HepG2 (cell line): ENCODE results near the gene NEAT1. TPM values are rescaled to one million over a fixed set of nuclear protein-coding genes. Genes with fewer than 3 reads are reported as not detected.

Experiments
- ATF4 ChIP-seq, 2 experiments: fragments of 450-650 bp in 1 of 2; sonication (generic) in 1 of 2; formaldehyde crosslinking; IDR thresholded peaks; 2 replicates each; pipeline versions ENCODE4 v1.5.0 to v1.8.0; 2020 to 2022; ENCODE audit warnings: mild to moderate bottlenecking in 1 of 2, missing genetic modification reagents in 1 of 2
- BATF2 ChIP-seq: sonication (generic); formaldehyde crosslinking; IDR thresholded peaks from 2 replicates; pipeline ENCODE4 v1.8.0; 2022; ENCODE audit warnings: mild to moderate bottlenecking, missing genetic modification reagents, moderate library complexity
- DNMT1 ChIP-seq: sonication (generic); formaldehyde crosslinking; IDR thresholded peaks from 2 replicates; pipeline ENCODE4 v1.5.1; 2020; ENCODE audit warnings: mild to moderate bottlenecking, missing genetic modification reagents
- KDM2A ChIP-seq: sonication (generic); formaldehyde crosslinking; IDR thresholded peaks from 2 replicates; pipeline ENCODE4 v1.4.0; 2020; ENCODE audit warnings: low read depth, missing genetic modification reagents, borderline replicate concordance
- KLF13 ChIP-seq: sonication (generic); formaldehyde crosslinking; IDR thresholded peaks from 2 replicates; pipeline ENCODE4 v1.4.0; 2020; ENCODE audit warnings: mild to moderate bottlenecking, missing genetic modification reagents
- POLR2AphosphoS2 ChIP-seq: IDR thresholded peaks from 2 replicates; pipeline ENCODE4 v1.6.1; 2011; ENCODE audit warnings: low read depth, low read length, improper control_type of control experiment
- SRF ChIP-seq: IDR thresholded peaks from 2 replicates; pipeline ENCODE4 v1.6.1; 2011; ENCODE audit warnings: mild to moderate bottlenecking, low read depth, low read length, moderate library complexity
- TOE1 ChIP-seq: sonication (generic); formaldehyde crosslinking; IDR thresholded peaks from 2 replicates; pipeline ENCODE4 v1.4.0; 2020; ENCODE audit warnings: mild to moderate bottlenecking, missing genetic modification reagents
- YY1 ChIP-seq: IDR thresholded peaks from 2 replicates; pipeline ENCODE4 v1.6.1; 2011; ENCODE audit warnings: low read length, low read depth, moderate library complexity, mild to moderate bottlenecking; ENCODE audit not compliant: insufficient read depth, insufficient replicate concordance
- ZBTB42 ChIP-seq: sonication (generic); formaldehyde crosslinking; IDR thresholded peaks from 2 replicates; pipeline ENCODE4 v1.5.0; 2020; ENCODE audit warnings: mild to moderate bottlenecking, missing genetic modification reagents
- ZFYVE20 ChIP-seq: sonication (generic); formaldehyde crosslinking; IDR thresholded peaks from 2 replicates; pipeline ENCODE4 v1.8.0; 2023; ENCODE audit warnings: low read depth, mild to moderate bottlenecking, moderate library complexity, missing genetic modification reagents, borderline replicate concordance
- ZNF3 ChIP-seq: IDR thresholded peaks from 2 replicates; pipeline ENCODE4 v1.7.0; 2017; ENCODE audit warnings: inconsistent platforms
- ZNF513 ChIP-seq: sonication (generic); formaldehyde crosslinking; conservative IDR thresholded peaks from 2 replicates; pipeline ENCODE4 v1.5.0; 2020; ENCODE audit warnings: missing genetic modification reagents
- ZNF543 ChIP-seq: sonication (generic); formaldehyde crosslinking; IDR thresholded peaks from 2 replicates; pipeline ENCODE4 v1.4.0; 2020; ENCODE audit warnings: mild to moderate bottlenecking, missing genetic modification reagents
- ZNF784 ChIP-seq: sonication (generic); formaldehyde crosslinking; IDR thresholded peaks from 2 replicates; pipeline ENCODE4 v1.5.1; 2020; ENCODE audit warnings: missing genetic modification reagents, mild to moderate bottlenecking, borderline replicate concordance
- ZNF891 ChIP-seq: sonication (generic); formaldehyde crosslinking; IDR thresholded peaks from 2 replicates; pipeline ENCODE4 v1.5.0; 2020; ENCODE audit warnings: mild to moderate bottlenecking, missing genetic modification reagents
- polyA plus RNA-seq, 8 experiments: library from polyadenylated mRNA; depleted of rRNA in 3 of 8; stranded (reverse) in 7 of 8; unstranded in 1 of 8; fragments of >200 nt; fragmentation: Illumina TruSeq in 4 of 8; extraction: Trizol in 4 of 8; gene quantifications; 2 replicates each; pipeline versions ENCODE4 v1.2.1 to v1.2.3, GENCODE V29; 2011 to 2016; ENCODE audit warnings: low read depth in 4 of 8, missing spikeins in 1 of 8, mixed read lengths in 1 of 8; ENCODE audit not compliant: insufficient read depth in 1 of 8
- total RNA-seq, 5 experiments: library from RNA; depleted of rRNA; stranded (reverse); fragments of >200 nt; fragmentation: Illumina TruSeq; extraction: Trizol; gene quantifications; 2 replicates each; pipeline ENCODE4 v1.2.3, GENCODE V29; 2016; ENCODE audit warnings: low read depth in 1 of 5
- TF ChIP-seq, protein P1 (sequence below): sonication (generic); formaldehyde crosslinking; IDR thresholded peaks from 2 replicates; pipeline ENCODE4 v1.5.1; 2020; ENCODE audit warnings: mild to moderate bottlenecking, missing genetic modification reagents, borderline replicate concordance
- TF ChIP-seq, protein P2 (sequence below): sonication (generic); formaldehyde crosslinking; IDR thresholded peaks from 2 replicates; pipeline ENCODE4 v1.4.0; 2020; ENCODE audit warnings: mild to moderate bottlenecking, missing genetic modification reagents
- TF ChIP-seq, protein P3 (sequence below): sonication (generic); formaldehyde crosslinking; IDR thresholded peaks from 2 replicates; pipeline ENCODE4 v1.4.0; 2020; ENCODE audit warnings: missing genetic modification reagents, borderline replicate concordance

Gene NEAT1
- total and polyA plus RNA-seq, 2 of the 13 experiments (the other 11 are each of a cell fraction or from before 2014, with no cell fraction given), result 20.5 to 41.2 TPM

DNA sequence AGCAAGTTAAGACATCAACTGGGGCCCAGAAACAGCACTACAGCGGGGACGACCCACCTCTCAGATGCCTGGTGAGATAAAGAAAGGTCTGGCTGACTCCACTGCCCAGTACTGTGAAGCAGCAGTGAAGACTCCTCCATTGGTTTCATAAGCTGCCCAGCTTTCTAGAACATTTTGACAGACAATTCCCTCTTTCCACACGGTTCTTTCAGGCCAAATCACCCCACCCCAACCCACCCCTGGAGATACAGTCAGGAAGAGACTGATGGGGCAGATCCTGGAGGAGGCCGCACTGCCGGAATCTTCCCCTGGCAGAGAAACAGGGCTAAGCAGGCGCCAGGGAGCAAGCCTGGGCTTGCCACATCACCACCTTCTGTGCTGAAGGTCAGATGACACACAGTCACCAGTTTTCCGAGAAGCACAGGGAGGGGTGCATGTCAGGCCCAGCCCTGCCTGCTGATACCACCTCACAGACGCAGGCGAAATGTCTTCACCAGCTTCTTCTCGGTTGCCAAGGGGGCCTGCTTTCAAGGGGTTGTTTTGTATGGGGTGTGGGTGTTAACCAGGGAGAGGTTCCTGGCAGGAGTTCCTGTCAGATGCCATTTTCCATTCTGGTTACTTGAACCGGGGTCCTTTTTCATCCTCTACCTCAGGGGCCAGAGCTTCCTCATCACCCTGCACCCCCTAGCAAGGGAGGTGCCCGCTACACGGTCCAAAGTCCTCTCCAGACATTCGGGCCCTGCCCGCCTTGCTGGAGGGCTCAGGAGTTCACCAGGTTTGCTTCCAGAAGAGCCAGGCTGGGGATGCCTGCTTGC, 1.4 kb upstream of the NEAT1 start (continued):
- no peak; the same call in 1 of the 2 replicates for TF ChIP-seq ZNF891
- TF ChIP-seq KLF13 (CRISPR knock-in tag), result no peak
- TF ChIP-seq ZBTB42, result no peak
- no peak for TF ChIP-seq ZFYVE20 (CRISPR knock-in tag)
- TF ChIP-seq ZNF3 (CRISPR knock-in tag), result no peak
- no peak for TF ChIP-seq ZNF543 (CRISPR knock-in tag)
- TF ChIP-seq ZNF513 (CRISPR knock-in tag), result no peak
- TF ChIP-seq, protein P1, sequence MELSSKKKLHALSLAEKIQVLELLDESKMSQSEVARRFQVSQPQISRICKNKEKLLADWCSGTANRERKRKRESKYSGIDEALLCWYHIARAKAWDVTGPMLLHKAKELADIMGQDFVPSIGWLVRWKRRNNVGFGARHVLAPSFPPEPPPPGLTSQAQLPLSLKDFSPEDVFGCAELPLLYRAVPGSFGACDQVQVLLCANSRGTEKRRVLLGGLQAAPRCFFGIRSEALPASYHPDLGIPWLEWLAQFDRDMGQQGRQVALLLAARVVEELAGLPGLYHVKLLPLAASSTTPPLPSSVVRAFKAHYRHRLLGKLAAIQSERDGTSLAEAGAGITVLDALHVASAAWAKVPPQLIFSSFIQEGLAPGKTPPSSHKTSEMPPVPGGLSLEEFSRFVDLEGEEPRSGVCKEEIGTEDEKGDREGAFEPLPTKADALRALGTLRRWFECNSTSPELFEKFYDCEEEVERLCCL (CRISPR knock-in tag), result no peak
- TF ChIP-seq, protein P2, sequence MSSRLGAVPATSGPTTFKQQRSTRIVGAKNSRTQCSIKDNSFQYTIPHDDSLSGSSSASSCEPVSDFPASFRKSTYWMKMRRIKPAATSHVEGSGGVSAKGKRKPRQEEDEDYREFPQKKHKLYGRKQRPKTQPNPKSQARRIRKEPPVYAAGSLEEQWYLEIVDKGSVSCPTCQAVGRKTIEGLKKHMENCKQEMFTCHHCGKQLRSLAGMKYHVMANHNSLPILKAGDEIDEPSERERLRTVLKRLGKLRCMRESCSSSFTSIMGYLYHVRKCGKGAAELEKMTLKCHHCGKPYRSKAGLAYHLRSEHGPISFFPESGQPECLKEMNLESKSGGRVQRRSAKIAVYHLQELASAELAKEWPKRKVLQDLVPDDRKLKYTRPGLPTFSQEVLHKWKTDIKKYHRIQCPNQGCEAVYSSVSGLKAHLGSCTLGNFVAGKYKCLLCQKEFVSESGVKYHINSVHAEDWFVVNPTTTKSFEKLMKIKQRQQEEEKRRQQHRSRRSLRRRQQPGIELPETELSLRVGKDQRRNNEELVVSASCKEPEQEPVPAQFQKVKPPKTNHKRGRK (CRISPR knock-in tag), result no peak
- no peak for TF ChIP-seq DNMT1 (CRISPR knock-in tag)
- TF ChIP-seq SRF, result no peak
- no peak for TF ChIP-seq BATF2 (CRISPR knock-in tag)
- no peak for TF ChIP-seq POLR2AphosphoS2
- peak in 1 of 2 experiments; percentile 68; a peak in 1 of 4 replicates for TF ChIP-seq ATF4 (CRISPR knock-in tag; IDR thresholded peaks at IDR 0.05)
- peak; percentile 69 for TF ChIP-seq KDM2A
- TF ChIP-seq ZNF784, result no peak; the same call in 1 of the 2 replicates
- TF ChIP-seq, protein P3, sequence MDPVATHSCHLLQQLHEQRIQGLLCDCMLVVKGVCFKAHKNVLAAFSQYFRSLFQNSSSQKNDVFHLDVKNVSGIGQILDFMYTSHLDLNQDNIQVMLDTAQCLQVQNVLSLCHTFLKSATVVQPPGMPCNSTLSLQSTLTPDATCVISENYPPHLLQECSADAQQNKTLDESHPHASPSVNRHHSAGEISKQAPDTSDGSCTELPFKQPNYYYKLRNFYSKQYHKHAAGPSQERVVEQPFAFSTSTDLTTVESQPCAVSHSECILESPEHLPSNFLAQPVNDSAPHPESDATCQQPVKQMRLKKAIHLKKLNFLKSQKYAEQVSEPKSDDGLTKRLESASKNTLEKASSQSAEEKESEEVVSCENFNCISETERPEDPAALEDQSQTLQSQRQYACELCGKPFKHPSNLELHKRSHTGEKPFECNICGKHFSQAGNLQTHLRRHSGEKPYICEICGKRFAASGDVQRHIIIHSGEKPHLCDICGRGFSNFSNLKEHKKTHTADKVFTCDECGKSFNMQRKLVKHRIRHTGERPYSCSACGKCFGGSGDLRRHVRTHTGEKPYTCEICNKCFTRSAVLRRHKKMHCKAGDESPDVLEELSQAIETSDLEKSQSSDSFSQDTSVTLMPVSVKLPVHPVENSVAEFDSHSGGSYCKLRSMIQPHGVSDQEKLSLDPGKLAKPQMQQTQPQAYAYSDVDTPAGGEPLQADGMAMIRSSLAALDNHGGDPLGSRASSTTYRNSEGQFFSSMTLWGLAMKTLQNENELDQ, result no peak
- TF ChIP-seq YY1, result peak; percentile 13
- no peak for TF ChIP-seq TOE1 (CRISPR knock-in tag)
